Cardiac muscle cell (in vitro differentiated cells and primary cell): ENCODE results near the gene FAM124A. TPM values are rescaled to one million over a fixed set of nuclear protein-coding genes. Genes with fewer than 3 reads are reported as not detected.

Experiments used
- DNase-seq, 2 donors: peaks; one replicate each; pipeline versions ENCODE4 v3.0.0 to v3.0.0-alpha.2; 2010 to 2017; ENCODE audit warnings: low read depth in 1 of 2, low spot score in 1 of 2
- H3K27ac ChIP-seq: fragments of 200-600 bp; sonication (generic); 2 replicates; pipeline ENCODE4 v1.5.1; 2016
- H3K27me3 ChIP-seq: fragments of 200-600 bp; sonication (generic); 2 replicates; pipeline ENCODE4 v1.6.0; 2016; ENCODE audit warnings: control low read depth
- H3K36me3 ChIP-seq: fragments of 200-600 bp; sonication (generic); 2 replicates; pipeline ENCODE4 v1.5.1; 2016; ENCODE audit warnings: control low read depth
- H3K4me1 ChIP-seq: fragments of 200-600 bp; sonication (generic); 2 replicates; pipeline ENCODE4 v1.8.1; 2017; ENCODE audit warnings: low read depth, mild to moderate bottlenecking, mixed run types
- H3K4me3 ChIP-seq: fragments of 200-600 bp; sonication (generic); 2 replicates; pipeline ENCODE4 v1.5.1; 2016; ENCODE audit warnings: mild to moderate bottlenecking
- H3K9me3 ChIP-seq: fragments of 200-600 bp; sonication (generic); 2 replicates; pipeline ENCODE4 v1.5.1; 2017; ENCODE audit warnings: low read depth, mild to moderate bottlenecking, control low read depth
- CTCF ChIP-seq: IDR thresholded peaks from 2 replicates; pipeline ENCODE4 v1.5.1; 2012; ENCODE audit warnings: low read depth, mild to moderate bottlenecking, low read length
- polyA plus RNA-seq: library from polyadenylated mRNA; unstranded; fragments of >200 nt; fragmentation: Nextera tagmentation; extraction: Ambion mirVana; gene quantifications from 2 replicates; pipeline ENCODE4 v1.2.1, GENCODE V29; 2016
- total RNA-seq: library from RNA; depleted of rRNA; stranded (reverse); fragments of >200 nt; gene quantifications from 2 replicates; pipeline ENCODE4 v1.2.3, GENCODE V29; 2016

Gene FAM124A
- total and polyA plus RNA-seq, 2 experiments from 2014 or later = 0.16 to 0.18 TPM

GRCh38 chr13:51243227-51243626, 21.0 kb downstream of the FAM124A start:
- H3K27me3 ChIP-seq = no peaks in the 10 kb centered on the region
- H3K9me3 ChIP-seq = no peaks in the 10 kb centered on the region
- no peak for DNase-seq
- no peaks in the 10 kb centered on the region for H3K36me3 ChIP-seq
- H3K4me1 ChIP-seq = peaks cover 13% of the 10 kb centered on the region
- TF ChIP-seq CTCF = no peak
- no peak overlapping the region for H3K4me3 ChIP-seq
- no peak overlapping the region for H3K27ac ChIP-seq

- H3K9me3 ChIP-seq = no peaks in the 10 kb centered on the region
- H3K27me3 ChIP-seq = no peaks in the 10 kb centered on the region
- TF ChIP-seq CTCF = no peak
- H3K36me3 ChIP-seq = no peaks in the 10 kb centered on the region
- no peak overlapping the region for H3K4me3 ChIP-seq
- DNase-seq = no peak
- peaks cover 13% of the 10 kb centered on the region for H3K4me1 ChIP-seq
- H3K27ac ChIP-seq = no peak overlapping the region
These were observed 21.6 kb downstream of the FAM124A start for GRCh38 chr13:51243832-51244231.

- DNase-seq = no peak
- TF ChIP-seq CTCF = no peak
- Histone ChIP-seq H3K9me3 (no peaks in the 10 kb centered on the region), H3K4me1 (peaks cover 13% of the 10 kb centered on the region), H3K27ac (no peak overlapping the region), H3K4me3 (no peak overlapping the region), H3K27me3 (no peaks in the 10 kb centered on the region), H3K36me3 (no peaks in the 10 kb centered on the region)
These were observed 22.6 kb downstream of the FAM124A start for GRCh38 chr13:51244637-51245405.

GRCh38 chr13:51245583-51245982, 23.4 kb downstream of the FAM124A start:
- H3K9me3 ChIP-seq = no peaks in the 10 kb centered on the region
- H3K4me1 ChIP-seq = peaks cover 13% of the 10 kb centered on the region
- TF ChIP-seq CTCF = no peak
- H3K27ac ChIP-seq = no peak overlapping the region
- no peaks in the 10 kb centered on the region for H3K27me3 ChIP-seq
- H3K36me3 ChIP-seq = no peaks in the 10 kb centered on the region
- DNase-seq = no peak
- H3K4me3 ChIP-seq = no peak overlapping the region

- no peak overlapping the region for H3K4me3 ChIP-seq
- H3K4me1 ChIP-seq = peaks cover 13% of the 10 kb centered on the region
- no peak for DNase-seq
- TF ChIP-seq CTCF = no peak
- peak overlapping the region; percentile 66 for H3K27ac ChIP-seq
- H3K27me3 ChIP-seq = no peaks in the 10 kb centered on the region
- no peaks in the 10 kb centered on the region for H3K9me3 ChIP-seq
- no peaks in the 10 kb centered on the region for H3K36me3 ChIP-seq
These were observed 23.8 kb downstream of the FAM124A start for GRCh38 chr13:51246025-51246417.
